ENCODE data around the gene SLC35A2. TPM values are rescaled to one million over a fixed set of nuclear protein-coding genes. Genes with fewer than 3 reads are reported as not detected.
"Not testable (repeated sequence)": the region's sequence is repeated elsewhere in the genome, so short reads cannot be mapped to it uniquely, and the experiment has no call there.

SLC35A2 gene
- total RNA-seq, 1 experiment from 2014 or later: 27.9 TPM

GRCh38 chrX:48891402-48892288, 19.8 kb downstream of the SLC35A2 start:
- peak; percentile 89 for DNase-seq (ENCODE audit: low read depth, low spot score)
- in situ Hi-C loops (cut with HindIII; ENCODE audit: low pct_unique_long_range_greater_than_20kb, low sequenced_read_pairs): no loop called here

- DNase-seq (ENCODE audit: low read depth, low spot score): no peak
- in situ Hi-C loops (cut with HindIII; ENCODE audit: low pct_unique_long_range_greater_than_20kb, low sequenced_read_pairs): no loop called here
Observed at GRCh38 chrX:48890934-48891401, 20.5 kb downstream of the SLC35A2 start.

GRCh38 chrX:48890296-48890925, 21.0 kb downstream of the SLC35A2 start:
- in situ Hi-C loops (cut with HindIII; ENCODE audit: low pct_unique_long_range_greater_than_20kb, low sequenced_read_pairs): no loop called here
- no peak for DNase-seq (ENCODE audit: low read depth, low spot score)

- in situ Hi-C loops (cut with HindIII; ENCODE audit: low pct_unique_long_range_greater_than_20kb, low sequenced_read_pairs): not testable (repeated sequence)
Observed at GRCh38 chrX:48886586-48886985, 24.9 kb downstream of the SLC35A2 start.

GRCh38 chrX:48883729-48884128, 27.7 kb downstream of the SLC35A2 start:
- in situ Hi-C loops (cut with HindIII; ENCODE audit: low pct_unique_long_range_greater_than_20kb, low sequenced_read_pairs): no loop called here
- DNase-seq (ENCODE audit: low read depth, low spot score): peak; percentile 29

More at GRCh38 chrX:48886586-48886985, 24.9 kb downstream of the SLC35A2 start:
- not testable (repeated sequence) for DNase-seq (ENCODE audit: low read depth, low spot score)

- DNase-seq (ENCODE audit: low read depth, low spot score); in situ Hi-C loops (cut with HindIII; ENCODE audit: low pct_unique_long_range_greater_than_20kb, low sequenced_read_pairs): not testable (repeated sequence)
Observed at GRCh38 chrX:48876944-48877343, 34.5 kb downstream of the SLC35A2 start.

- DNase-seq (ENCODE audit: low read depth, low spot score); in situ Hi-C loops (cut with HindIII; ENCODE audit: low pct_unique_long_range_greater_than_20kb, low sequenced_read_pairs): not testable (repeated sequence)
Observed at GRCh38 chrX:48872017-48872416, 39.4 kb downstream of the SLC35A2 start.

- no peak for DNase-seq (ENCODE audit: low read depth, low spot score)
- in situ Hi-C loops (cut with HindIII; ENCODE audit: low pct_unique_long_range_greater_than_20kb, low sequenced_read_pairs): no loop called here
Observed at GRCh38 chrX:48864210-48864609, 47.2 kb downstream of the SLC35A2 start.

GRCh38 chrX:48854898-48855297, 56.5 kb downstream of the SLC35A2 start:
- in situ Hi-C loops (cut with HindIII; ENCODE audit: low pct_unique_long_range_greater_than_20kb, low sequenced_read_pairs): no loop called here
- DNase-seq (ENCODE audit: low read depth, low spot score): peak; percentile 66

GRCh38 chrX:48854121-48854804, 57.2 kb downstream of the SLC35A2 start:
- DNase-seq (ENCODE audit: low read depth, low spot score); in situ Hi-C loops (cut with HindIII; ENCODE audit: low pct_unique_long_range_greater_than_20kb, low sequenced_read_pairs): not testable (repeated sequence)

GRCh38 chrX:48853494-48853893, 58.0 kb downstream of the SLC35A2 start:
- in situ Hi-C loops (cut with HindIII; ENCODE audit: low pct_unique_long_range_greater_than_20kb, low sequenced_read_pairs): not testable (repeated sequence)

More at GRCh38 chrX:48853494-48853893, 58.0 kb downstream of the SLC35A2 start:
- not testable (repeated sequence) for DNase-seq (ENCODE audit: low read depth, low spot score)

Small RNA genes lying within 50 kb of the gene (small RNA-seq; reads per million reads assigned to genes)
- 0 reads per million in 2 experiments for gene RNU6-722P

Other genes starting within 250 kb of the SLC35A2 start
- gene WAS, start 227.8 kb downstream of the SLC35A2 start, total RNA-seq (2014; rRNA removed; shearing (Covaris generic)): 0.42 TPM in 1 of 2 replicates, not detected in the other
- gene SUV39H1, start 214.9 kb downstream of the SLC35A2 start, total RNA-seq (2014; rRNA removed; shearing (Covaris generic)): 6.5 and 6.9 TPM in 2 replicates
- gene GLOD5, start 149.9 kb downstream of the SLC35A2 start, total RNA-seq (2014; rRNA removed; shearing (Covaris generic)): not detected in 2 replicates
- gene GATA1, start 125.1 kb downstream of the SLC35A2 start, total RNA-seq (2014; rRNA removed; shearing (Covaris generic)): not detected in 2 replicates
- 21.7 and 24.6 TPM in 2 replicates for gene HDAC6, start 109.6 kb downstream of the SLC35A2 start, total RNA-seq (2014; rRNA removed; shearing (Covaris generic))
- 0.40 TPM in 1 of 2 replicates, not detected in the other for gene ERAS, start 85.1 kb downstream of the SLC35A2 start, total RNA-seq (2014; rRNA removed; shearing (Covaris generic))
- gene PCSK1N, start 76.0 kb downstream of the SLC35A2 start, total RNA-seq (2014; rRNA removed; shearing (Covaris generic)): 29.5 and 35.2 TPM in 2 replicates
- gene TIMM17B, start 13.9 kb downstream of the SLC35A2 start, total RNA-seq (2014; rRNA removed; shearing (Covaris generic)): 34.9 and 39.7 TPM in 2 replicates
- 50.3 and 72.2 TPM in 2 replicates for gene PQBP1, start 13.7 kb downstream of the SLC35A2 start, total RNA-seq (2014; rRNA removed; shearing (Covaris generic))
- gene PIM2, start 7.4 kb upstream of the SLC35A2 start, total RNA-seq (2014; rRNA removed; shearing (Covaris generic)): 8.6 and 9.8 TPM in 2 replicates
- gene OTUD5, start 46.0 kb upstream of the SLC35A2 start, total RNA-seq (2014; rRNA removed; shearing (Covaris generic)): 22.7 and 26.2 TPM in 2 replicates
- 0.13 and 0.24 TPM in 2 replicates for gene KCND1, start 60.2 kb upstream of the SLC35A2 start, total RNA-seq (2014; rRNA removed; shearing (Covaris generic))
- gene GRIPAP1, start 90.6 kb upstream of the SLC35A2 start, total RNA-seq (2014; rRNA removed; shearing (Covaris generic)): 16.6 and 17.0 TPM in 2 replicates
- gene TFE3, start 131.7 kb upstream of the SLC35A2 start, total RNA-seq (2014; rRNA removed; shearing (Covaris generic)): 17.0 and 20.0 TPM in 2 replicates
- gene CCDC120, start 147.4 kb upstream of the SLC35A2 start, total RNA-seq (2014; rRNA removed; shearing (Covaris generic)): 0.77 and 1.0 TPM in 2 replicates
- 2.3 and 4.8 TPM in 2 replicates for gene PRAF2, start 162.4 kb upstream of the SLC35A2 start, total RNA-seq (2014; rRNA removed; shearing (Covaris generic))
- gene WDR45, start 168.2 kb upstream of the SLC35A2 start, total RNA-seq (2014; rRNA removed; shearing (Covaris generic)): 71.6 and 87.0 TPM in 2 replicates
- 29.0 and 31.2 TPM in 2 replicates for gene GPKOW, start 212.1 kb upstream of the SLC35A2 start, total RNA-seq (2014; rRNA removed; shearing (Covaris generic))